IPS DF 4.7 (cell line): ENCODE data around the gene TSSK2.
"Not testable (repeated sequence)": the region's sequence is repeated elsewhere in the genome, so short reads cannot be mapped to it uniquely, and the experiment has no call there.

Experiments used
- DNase-seq: peaks from one replicate; pipeline ENCODE4 v3.0.0-alpha.2; 2013; ENCODE audit warnings: low spot score; ENCODE audit errors: extremely low read depth

TSSK2 gene

DNA sequence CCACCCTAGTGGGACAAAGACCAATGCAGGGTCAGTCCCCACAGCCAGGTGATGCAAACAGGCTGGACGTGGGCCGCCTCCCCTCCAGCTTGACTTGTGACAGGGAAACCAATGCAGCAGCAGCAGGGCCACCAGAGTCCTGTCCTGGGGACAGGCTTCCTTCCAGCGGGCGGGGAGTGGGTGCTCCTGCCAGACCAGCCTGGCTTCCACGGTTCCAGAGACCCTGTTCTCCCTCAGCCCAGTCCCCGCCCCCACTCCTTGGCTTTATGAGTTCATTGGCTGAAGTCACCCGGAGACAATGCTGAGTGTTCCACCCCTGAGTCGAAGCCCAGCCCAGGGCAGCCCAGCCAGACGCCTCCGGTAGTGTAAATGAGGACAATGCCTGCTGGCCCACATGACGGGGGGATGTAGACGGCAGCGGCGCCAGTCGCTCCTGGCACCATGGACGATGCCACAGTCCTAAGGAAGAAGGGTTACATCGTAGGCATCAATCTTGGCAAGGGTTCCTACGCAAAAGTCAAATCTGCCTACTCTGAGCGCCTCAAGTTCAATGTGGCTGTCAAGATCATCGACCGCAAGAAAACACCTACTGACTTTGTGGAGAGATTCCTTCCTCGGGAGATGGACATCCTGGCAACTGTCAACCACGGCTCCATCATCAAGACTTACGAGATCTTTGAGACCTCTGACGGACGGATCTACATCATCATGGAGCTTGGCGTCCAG is at the start of gene TSSK2:
TSS of gene TSSK2 (plus strand) at position 350 of the 726 bp plus-strand sequence. CDS start at position 442, 92 bp downstream.
- DNase-seq: no peak

DNA sequence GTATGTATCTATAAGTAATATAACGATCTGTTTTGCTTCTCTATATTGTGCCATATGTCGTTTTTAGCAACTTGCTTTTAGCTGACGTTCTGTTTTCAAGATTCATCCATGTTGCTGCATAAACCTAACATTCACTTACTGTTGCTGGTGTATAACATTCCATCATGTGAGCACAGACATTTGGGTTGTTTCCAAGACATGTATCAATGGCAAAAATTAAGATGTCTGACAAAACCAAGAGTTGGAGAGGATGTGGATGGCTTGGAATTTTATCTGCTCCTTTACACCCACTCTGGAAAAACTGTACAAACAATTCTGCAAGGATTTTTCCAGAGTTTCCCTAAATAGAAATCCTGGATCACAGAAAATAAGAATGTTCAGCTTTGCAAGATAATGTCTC is 49.8 kb upstream of the TSSK2 start:
- DNase-seq: no peak

DNA sequence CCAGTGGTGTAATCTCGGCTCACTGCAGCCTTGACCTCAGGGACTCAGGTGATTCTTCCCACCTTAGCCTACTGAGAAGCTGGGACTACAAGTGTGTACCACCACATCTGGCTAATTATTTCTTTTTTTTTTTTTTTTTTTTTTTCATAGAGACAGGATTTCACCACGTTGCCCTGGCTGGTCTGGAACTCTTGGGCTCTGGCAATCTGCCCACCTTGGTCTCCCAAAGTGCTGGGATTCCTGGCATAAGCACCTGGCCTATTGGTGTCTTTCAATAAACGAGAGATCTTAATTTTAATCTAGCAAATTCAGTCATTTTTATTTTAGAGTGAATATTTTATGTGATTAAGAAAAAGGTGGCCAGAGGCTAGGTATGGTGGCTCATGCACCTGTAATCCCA is 49.0 kb upstream of the TSSK2 start:
- DNase-seq: no peak

DNA sequence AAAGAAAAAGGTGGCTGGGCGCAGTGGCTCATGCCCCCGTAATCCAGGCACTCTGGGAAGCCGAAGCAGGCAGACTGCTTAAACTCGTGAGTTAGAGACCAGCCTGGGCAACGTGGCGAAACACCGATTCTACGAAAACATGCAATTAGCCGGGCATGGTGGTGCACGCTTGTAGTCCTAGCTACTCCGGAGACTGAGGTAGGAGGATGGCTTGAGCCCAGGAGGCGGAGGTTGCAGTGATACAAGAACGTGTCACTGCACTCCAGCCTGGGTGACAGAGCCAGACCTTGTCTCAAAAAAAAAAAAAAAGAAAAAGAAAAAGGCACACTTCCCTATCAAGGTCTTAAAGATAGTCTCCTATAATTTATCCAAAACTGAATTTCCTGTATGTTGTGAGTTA is 48.3 kb upstream of the TSSK2 start:
- DNase-seq: no peak

- not testable (repeated sequence) for DNase-seq
These were observed 47.0 kb upstream of the TSSK2 start for GRCh38 chr22:19084126-19084525.

GRCh38 chr22:19084586-19084985 is 46.5 kb upstream of the TSSK2 start:
- not testable (repeated sequence) for DNase-seq

DNA sequence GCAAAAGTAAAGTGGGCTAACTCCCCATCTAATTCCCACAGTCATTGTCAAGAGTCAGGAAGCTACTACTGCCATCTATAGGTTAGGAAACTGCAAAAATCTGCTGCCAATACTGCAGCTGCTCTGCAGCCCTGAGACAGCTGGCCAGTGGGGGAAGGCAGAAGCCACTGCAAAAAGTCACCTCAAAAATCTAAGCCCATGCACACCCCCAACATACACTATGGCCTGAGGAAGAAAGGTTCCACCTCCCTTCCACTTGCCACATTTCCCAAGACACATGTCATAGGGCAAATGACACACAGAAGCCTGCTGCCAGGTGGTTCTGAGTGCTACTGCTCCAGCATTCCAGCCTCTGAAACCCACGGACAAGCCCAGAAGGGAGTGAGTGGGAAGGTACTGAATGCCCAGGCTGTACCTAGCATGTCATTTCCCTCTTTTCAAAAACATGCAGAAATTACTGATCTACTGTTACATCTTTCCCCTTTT is 45.8 kb upstream of the TSSK2 start:
- no peak for DNase-seq

- DNase-seq: no peak
These were observed 44.7 kb upstream of the TSSK2 start for GRCh38 chr22:19086417-19086816.

DNA sequence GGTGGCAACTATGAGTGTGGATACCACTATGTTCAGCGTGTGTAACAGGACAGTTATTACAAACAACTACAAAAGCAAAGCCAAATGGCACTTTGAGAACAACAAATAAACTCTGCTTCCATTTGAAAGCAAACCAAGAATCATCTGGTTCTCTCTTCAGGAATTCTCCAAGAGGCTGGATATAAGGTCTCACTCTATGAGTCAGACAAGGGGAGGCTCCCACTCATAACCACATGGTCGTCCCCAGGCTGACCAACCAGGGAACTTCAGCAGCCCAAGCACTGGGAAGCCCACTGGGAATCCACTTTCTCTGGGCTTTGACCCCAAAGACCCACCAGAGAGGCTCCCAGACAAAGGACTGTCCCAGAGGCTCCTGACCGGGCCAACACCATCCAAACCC is 44.2 kb upstream of the TSSK2 start:
- no peak for DNase-seq

GRCh38 chr22:19088866-19089595 is 42.1 kb upstream of the TSSK2 start:
- no peak for DNase-seq

GRCh38 chr22:19090183-19090582 is 40.9 kb upstream of the TSSK2 start:
- no peak for DNase-seq

GRCh38 chr22:19090586-19091127 is 40.5 kb upstream of the TSSK2 start:
- DNase-seq: no peak

GRCh38 chr22:19092725-19093124 is 38.4 kb upstream of the TSSK2 start:
- DNase-seq: no peak

DNA sequence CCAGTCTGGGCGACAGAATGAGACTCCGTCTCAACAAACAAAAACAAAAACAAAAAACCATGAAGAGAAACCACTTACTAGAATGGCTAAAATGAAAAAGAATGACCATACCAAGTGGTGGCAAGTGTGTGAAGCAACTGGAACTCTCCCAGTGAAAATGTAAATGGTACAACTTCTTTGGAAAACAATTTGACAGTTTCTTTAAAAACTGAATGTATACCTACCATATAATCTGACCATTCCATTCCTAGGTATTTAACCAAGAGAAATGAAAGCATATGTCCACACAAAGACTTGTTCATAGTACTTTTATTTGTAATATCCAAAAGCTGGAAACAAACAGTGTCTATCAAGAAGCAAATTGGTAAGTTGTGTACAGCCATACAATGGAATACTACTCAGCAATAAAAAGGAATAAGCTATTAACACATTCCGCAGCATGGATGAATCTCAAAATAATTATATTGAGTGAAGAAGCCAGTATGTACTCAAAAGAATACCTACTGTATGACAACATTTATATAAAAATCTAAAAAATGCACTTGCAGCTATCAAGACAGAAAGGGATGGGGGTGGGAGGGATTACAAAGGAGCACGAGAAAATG is 36.6 kb upstream of the TSSK2 start:
- DNase-seq: no peak

GRCh38 chr22:19096555-19096954 is 34.6 kb upstream of the TSSK2 start:
- no peak for DNase-seq

DNA sequence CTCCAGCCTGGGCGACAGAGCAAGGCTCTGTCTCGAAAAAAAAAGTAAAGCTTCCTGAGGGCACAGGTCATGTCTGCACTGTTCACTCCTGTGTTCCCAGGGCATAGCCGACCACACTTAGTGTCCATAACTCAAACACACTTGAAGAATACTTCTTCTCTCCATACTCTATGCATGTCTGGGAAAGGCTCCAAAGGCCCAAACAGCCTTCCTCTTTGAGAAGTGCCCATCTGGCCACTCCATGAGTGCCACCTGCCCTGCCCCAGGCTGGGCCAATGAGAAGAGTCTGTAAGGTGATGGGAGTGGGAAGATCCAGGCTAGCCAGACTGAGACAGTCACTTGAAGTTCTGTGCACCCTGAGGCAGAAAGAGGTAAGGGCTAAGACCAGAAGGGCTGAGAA is 33.6 kb upstream of the TSSK2 start:
- no peak for DNase-seq

- DNase-seq: no peak
These were observed 33.0 kb upstream of the TSSK2 start for GRCh38 chr22:19098157-19098556.

DNA sequence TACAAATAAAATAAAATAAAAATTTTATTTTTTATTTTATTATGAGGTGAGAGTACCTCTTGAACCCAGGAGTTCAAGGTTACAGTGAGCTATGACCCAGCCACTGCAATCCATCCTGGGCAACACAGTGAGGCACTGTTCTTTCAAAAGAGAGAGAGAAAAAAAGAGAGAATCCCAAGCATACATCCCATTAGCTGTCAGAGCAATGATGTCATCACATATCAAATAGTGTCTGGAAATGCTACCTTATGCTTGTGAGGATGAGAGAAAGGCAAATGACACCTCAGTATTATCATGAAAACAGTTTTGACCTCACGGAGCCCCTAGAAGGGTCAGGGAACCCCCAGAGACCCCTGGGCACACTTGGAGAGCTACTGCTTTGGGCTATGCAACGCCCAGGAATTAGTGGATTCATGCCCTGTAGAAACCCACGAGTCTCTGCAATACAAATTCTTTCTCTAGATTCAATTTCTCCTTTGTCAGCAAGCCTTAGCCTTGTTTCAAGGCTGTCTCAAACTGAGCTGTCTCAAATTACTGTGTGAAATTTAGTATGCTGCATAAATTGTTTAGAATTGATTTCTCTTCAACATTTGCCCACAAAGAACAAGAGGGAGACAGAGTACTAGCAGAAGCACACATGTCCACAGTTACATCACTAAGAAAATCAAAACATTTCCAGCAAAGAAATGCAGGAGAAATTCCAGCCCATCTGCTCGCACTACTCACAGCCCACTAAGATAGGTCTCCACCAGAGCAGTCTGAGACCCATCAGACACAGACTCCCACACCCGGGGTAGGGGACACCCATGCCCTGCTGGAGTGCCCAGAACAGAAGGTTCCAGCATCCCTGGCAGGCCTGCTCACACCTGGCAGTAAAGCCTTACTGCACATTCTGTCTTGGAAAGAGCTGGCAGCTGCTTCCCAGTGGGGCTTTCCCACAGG is 27.0 kb upstream of the TSSK2 start:
- DNase-seq: no peak

DNA sequence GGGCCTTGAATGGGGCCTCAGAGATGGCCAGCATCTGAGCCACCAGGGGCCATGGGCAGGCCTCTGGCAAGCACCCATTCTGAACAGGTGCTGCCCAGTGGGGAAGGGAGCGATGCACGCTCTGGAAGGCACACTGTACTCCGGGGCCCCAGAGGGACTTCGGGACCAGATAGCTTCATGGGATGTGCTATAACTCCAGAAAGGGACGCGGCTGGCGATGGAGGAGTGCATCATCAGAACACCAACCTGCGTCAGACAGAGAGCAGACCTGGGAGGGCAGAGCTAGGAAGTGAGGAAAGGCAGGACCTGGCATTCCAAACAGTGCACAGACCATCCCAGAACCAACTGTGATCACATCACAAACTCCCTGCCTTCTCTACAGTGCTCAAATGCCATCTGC is 25.7 kb upstream of the TSSK2 start:
- no peak for DNase-seq

DNA sequence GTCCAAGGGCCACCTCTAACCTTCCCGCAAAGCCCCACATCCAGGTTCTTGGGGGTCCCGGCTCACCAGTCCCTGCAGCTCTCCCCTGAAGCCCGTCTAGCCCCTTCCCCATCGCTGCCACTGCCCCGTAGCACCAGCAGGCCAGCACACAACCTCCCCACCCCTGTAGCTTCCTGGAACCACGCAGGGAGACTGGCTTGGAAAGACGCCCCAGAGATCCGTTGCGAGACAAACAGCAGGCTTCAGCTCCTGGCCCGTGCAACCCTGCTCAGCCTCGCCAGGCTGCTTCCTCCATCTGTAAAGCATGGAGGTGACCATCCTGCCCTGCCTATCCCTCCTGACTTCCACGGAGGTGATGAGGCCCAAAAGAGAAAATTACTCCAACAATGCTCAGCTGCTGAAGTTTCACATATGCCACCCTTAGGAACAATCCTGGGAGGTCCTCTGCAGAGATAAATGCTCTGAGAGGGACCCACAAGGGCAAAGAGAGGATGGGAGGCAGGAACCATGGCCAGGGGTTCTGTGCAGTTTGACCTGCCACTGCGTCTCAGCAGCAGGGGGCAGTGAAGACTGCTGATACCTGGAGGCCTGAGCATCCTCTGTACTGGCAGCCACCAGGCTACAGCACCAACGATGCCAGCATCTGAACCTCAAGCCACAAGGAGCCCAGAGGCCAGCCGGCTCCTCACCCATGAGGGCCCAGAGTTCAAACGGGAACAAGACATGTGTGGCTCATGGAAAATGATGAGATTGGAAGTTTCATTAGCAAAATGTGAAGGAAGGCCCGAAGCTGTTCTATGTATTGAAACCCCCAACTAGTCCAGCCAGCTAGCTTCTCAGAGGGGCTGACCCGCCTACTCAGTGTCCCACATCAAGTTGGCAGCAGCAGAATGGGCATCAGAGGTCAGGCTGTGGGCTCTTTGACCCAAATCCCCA is 25.0 kb upstream of the TSSK2 start:
- no peak for DNase-seq
